ENCODE measurements around the gene PHOX2A.
"Not testable (repeated sequence)": the region's sequence is repeated elsewhere in the genome, so short reads cannot be mapped to it uniquely, and the experiment has no call there.

The PHOX2A gene

DNA sequence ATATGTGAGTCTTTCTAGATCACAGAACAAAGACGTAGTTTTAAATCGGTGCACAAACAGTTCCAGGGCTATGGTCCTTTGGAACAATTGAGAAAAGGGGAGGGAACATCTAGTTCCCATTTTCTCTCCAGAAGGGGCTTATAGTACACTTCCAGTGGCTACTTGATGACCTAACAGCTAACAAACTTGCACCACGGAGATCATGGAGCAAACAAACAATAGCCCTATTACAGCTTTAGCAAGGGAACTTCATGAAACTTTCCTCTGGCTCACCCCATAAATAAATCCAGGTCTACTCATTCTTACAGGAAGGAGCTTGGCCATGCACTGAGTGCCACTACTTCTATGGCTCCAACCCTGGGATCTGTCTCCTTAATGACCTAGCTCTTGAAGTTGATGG is 35.7 kb downstream of the PHOX2A start:
- H3K4me3 ChIP-seq (ENCODE audit: low read depth, low read length): no peak overlapping the region
- TF ChIP-seq, protein P1, sequence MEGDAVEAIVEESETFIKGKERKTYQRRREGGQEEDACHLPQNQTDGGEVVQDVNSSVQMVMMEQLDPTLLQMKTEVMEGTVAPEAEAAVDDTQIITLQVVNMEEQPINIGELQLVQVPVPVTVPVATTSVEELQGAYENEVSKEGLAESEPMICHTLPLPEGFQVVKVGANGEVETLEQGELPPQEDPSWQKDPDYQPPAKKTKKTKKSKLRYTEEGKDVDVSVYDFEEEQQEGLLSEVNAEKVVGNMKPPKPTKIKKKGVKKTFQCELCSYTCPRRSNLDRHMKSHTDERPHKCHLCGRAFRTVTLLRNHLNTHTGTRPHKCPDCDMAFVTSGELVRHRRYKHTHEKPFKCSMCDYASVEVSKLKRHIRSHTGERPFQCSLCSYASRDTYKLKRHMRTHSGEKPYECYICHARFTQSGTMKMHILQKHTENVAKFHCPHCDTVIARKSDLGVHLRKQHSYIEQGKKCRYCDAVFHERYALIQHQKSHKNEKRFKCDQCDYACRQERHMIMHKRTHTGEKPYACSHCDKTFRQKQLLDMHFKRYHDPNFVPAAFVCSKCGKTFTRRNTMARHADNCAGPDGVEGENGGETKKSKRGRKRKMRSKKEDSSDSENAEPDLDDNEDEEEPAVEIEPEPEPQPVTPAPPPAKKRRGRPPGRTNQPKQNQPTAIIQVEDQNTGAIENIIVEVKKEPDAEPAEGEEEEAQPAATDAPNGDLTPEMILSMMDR (IDR thresholded peaks at IDR 0.05; ENCODE audit: borderline replicate concordance, insufficient read depth, low read depth, low read length): no peak

DNA sequence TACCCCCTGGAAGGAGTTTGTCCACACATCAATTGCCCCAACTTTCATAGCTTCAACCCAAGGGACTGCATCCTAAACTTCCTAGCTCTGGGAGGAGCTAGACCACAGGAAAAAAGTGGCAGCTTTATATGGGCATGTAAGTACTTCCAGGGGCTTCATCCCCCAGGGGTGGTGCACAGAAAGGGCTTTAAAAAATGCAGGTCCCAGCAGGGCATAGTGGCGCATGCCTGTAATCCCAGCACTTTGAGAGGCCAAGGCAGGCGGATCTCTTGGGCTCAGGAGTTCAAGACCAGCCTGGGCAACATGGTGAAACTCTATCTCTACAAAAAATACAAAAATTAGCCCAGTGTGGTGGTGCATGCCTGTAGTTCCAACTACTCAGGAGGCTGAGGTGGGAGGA is 37.2 kb downstream of the PHOX2A start:
- H3K4me3 ChIP-seq (ENCODE audit: low read depth, low read length): not testable (repeated sequence)

DNA sequence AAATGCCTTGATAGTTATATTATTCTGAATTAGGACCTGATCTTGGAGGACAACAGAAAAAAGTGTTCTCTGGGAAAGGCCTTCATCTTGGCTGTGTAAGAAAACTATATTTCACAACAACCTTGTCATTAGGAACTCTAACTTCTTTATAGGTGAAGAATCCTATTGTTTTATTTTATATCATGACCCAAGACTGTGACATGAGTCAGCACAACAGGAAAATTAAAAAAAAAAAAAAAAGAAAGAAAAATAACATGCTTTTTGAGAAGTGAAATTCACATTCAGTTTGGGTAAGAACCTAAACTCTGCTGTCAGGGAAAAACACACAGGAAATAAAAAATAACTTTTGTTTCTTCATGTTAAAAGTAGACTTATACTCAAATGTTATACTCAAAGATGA is 39.1 kb downstream of the PHOX2A start:
- TF ChIP-seq, protein P1 (IDR thresholded peaks at IDR 0.05; ENCODE audit: borderline replicate concordance, insufficient read depth, low read depth, low read length): no peak
- no peak overlapping the region for H3K4me3 ChIP-seq (ENCODE audit: low read depth, low read length)

DNA sequence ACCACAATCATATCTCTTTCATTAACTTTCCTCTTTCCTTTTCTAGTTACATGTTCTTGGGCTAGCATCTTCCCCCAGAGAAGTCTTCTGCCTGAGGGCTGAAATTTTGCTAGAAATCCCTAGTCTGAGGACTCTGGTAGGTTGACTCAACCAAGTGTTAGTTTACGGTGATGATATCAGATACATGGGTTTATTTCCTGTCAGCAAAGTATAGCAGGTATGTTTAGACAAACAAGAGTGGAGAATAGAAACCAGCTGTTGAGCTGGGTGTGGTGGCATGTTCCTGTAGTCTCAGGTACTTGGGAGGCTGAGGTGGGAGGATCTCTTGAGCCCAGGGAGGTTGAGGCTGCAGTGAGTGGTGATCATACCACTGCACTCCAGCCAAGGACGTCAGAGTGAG is 40.8 kb downstream of the PHOX2A start:
- H3K4me3 ChIP-seq (ENCODE audit: low read depth, low read length): no peak overlapping the region
- TF ChIP-seq, protein P1 (IDR thresholded peaks at IDR 0.05; ENCODE audit: borderline replicate concordance, insufficient read depth, low read depth, low read length): no peak

DNA sequence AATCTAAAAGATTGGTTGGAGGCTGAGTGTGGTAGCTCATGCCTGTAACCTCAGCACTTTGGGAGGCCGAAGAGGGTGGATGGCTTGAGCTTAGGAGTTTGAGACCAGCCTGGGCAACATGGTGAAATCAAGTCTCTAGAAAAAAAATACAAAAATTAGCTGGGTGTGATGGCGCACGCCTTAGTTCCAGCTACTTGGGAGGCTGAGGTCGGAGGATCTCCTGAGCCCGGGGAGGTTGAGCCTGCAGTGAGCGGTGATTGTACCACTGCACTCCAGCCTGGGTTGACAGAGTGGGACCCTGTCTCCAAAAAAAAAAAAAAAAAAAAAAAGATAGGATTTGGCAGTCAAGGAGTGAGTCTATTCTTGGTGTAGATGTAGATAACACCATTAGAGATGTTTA is 41.4 kb downstream of the PHOX2A start:
- TF ChIP-seq, protein P1 (IDR thresholded peaks at IDR 0.05; ENCODE audit: borderline replicate concordance, insufficient read depth, low read depth, low read length): no peak
- no peak overlapping the region for H3K4me3 ChIP-seq (ENCODE audit: low read depth, low read length)

DNA sequence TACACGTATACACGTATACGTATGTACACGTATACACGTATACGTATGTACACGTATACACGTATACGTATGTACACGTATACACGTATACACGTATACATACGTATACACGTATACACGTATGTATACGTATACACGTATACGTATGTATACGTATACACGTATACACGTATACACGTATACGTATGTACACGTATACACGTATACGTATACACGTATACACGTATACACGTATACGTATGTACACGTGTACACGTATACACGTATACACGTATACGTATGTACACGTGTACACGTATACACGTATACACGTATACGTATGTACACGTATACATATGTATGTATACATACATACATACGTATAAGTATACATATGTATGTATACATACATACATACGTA is 42.5 kb downstream of the PHOX2A start:
- H3K4me3 ChIP-seq (ENCODE audit: low read depth, low read length): not testable (repeated sequence)

DNA sequence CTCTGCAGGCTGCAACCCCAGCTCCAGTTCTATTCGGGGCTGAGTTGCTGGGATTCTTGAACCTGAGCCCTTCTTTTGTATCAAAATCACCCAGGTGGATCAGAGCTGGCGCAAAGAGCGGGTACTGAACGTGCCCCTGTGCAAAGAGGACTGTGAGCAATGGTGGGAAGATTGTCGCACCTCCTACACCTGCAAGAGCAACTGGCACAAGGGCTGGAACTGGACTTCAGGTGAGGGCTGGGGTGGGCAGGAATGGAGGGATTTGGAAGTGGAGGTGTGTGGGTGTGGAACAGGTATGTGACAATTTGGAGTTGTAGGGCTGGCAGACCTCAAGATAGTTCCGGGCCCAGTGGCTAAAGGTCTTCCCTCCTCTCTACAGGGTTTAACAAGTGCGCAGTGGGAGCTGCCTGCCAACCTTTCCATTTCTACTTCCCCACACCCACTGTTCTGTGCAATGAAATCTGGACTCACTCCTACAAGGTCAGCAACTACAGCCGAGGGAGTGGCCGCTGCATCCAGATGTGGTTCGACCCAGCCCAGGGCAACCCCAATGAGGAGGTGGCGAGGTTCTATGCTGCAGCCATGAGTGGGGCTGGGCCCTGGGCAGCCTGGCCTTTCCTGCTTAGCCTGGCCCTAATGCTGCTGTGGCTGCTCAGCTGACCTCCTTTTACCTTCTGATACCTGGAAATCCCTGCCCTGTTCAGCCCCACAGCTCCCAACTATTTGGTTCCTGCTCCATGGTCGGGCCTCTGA is 48.3 kb downstream of the PHOX2A start:
- H3K4me3 ChIP-seq (ENCODE audit: low read depth, low read length): no peak overlapping the region
- TF ChIP-seq, protein P1 (IDR thresholded peaks at IDR 0.05; ENCODE audit: borderline replicate concordance, insufficient read depth, low read depth, low read length): no peak

DNA sequence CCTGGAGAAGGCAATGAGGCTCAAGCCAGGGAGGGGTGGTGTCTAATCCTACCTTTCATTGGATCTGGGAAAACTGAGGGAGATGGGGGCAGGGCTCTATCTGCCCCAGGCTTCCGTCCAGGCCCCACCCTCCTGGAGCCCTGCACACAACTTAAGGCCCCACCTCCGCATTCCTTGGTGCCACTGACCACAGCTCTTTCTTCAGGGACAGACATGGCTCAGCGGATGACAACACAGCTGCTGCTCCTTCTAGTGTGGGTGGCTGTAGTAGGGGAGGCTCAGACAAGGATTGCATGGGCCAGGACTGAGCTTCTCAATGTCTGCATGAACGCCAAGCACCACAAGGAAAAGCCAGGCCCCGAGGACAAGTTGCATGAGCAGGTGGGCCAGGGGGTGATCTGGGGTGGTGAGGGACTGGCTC is 52.0 kb downstream of the PHOX2A start, which contains the start of gene FOLR1:
Gene FOLR1, plus strand, starts transcription at position 180 of the 421 bp plus-strand sequence. Its CDS starts 34 bp downstream, at position 214.
- no peak within 1 kb of the TSS for H3K4me3 ChIP-seq (ENCODE audit: low read depth, low read length)
- TF ChIP-seq, protein P1 (IDR thresholded peaks at IDR 0.05; ENCODE audit: borderline replicate concordance, insufficient read depth, low read depth, low read length): no peak

All from GM12875 (cell line).